Measurements from ENCODE around the gene MBNL1.

GRCh38 chr3:152360302-152360701 lies 91.6 kb downstream of the MBNL1 start:
- TF ChIP-seq, protein P1, sequence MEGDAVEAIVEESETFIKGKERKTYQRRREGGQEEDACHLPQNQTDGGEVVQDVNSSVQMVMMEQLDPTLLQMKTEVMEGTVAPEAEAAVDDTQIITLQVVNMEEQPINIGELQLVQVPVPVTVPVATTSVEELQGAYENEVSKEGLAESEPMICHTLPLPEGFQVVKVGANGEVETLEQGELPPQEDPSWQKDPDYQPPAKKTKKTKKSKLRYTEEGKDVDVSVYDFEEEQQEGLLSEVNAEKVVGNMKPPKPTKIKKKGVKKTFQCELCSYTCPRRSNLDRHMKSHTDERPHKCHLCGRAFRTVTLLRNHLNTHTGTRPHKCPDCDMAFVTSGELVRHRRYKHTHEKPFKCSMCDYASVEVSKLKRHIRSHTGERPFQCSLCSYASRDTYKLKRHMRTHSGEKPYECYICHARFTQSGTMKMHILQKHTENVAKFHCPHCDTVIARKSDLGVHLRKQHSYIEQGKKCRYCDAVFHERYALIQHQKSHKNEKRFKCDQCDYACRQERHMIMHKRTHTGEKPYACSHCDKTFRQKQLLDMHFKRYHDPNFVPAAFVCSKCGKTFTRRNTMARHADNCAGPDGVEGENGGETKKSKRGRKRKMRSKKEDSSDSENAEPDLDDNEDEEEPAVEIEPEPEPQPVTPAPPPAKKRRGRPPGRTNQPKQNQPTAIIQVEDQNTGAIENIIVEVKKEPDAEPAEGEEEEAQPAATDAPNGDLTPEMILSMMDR (IDR thresholded peaks at IDR 0.05), result no peak
- TF ChIP-seq POLR2AphosphoS5 (IDR thresholded peaks at IDR 0.05; ENCODE audit: low read depth, low read length) (no peak), SIN3A (IDR thresholded peaks at IDR 0.05; ENCODE audit: borderline replicate concordance, insufficient read depth, low read depth, low read length) (no peak)

All from Panc1 (cell line).